Measurements from ENCODE around the gene MMAB.

Gene MMAB

DNA sequence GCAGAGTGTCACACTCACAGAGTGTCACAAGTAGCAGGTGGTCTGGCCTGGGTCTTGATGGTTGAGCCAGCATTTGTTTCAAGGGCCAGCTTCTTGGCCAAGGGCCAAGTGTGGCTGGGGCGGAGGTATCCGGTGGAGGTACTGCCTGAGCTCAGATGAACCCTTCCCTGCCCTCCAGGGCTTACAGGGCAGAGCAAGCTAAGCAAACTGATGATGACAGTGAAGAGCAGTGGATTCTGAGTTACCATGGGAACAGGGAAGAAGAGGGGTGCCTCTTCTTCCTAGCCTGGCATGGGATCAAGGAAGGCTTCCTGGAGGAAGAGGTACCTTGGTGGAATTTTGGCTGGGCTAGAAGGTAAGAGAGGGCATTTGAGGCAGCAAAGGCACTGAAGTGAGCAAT is 36.0 kb upstream of the MMAB start:
- H3K4me3 ChIP-seq (ENCODE audit: low read depth, low read length), result no peak overlapping the region
- TF ChIP-seq CTCF (IDR thresholded peaks at IDR 0.05; ENCODE audit: low read depth, low read length, missing control alignments), result no peak
- DNase-seq (ENCODE audit: low read depth), result no peak

DNA sequence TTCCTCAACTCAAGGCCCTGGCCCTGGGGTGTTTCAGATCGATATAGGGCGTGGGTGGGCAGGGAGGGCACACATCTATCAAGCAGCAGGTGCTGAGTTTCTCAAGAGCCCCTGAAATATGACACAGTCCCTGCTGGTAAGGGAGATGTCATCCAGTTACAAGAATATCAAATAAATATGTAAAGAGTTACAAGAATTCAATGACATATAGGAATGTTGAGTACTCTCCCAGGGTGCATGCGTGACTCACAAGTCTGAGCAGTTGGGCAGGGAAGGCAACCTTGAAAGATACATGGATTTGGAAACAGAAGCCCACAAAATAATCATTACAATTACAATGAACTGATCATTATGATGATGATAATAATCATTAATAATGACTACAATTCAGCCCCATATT is 35.5 kb upstream of the MMAB start:
- DNase-seq (ENCODE audit: low read depth), result no peak
- no peak overlapping the region for H3K4me3 ChIP-seq (ENCODE audit: low read depth, low read length)
- no peak for TF ChIP-seq CTCF (IDR thresholded peaks at IDR 0.05; ENCODE audit: low read depth, low read length, missing control alignments)

GRCh38 chr12:109608270-109608669 is 35.0 kb upstream of the MMAB start:
- no peak for DNase-seq (ENCODE audit: low read depth)
- no peak overlapping the region for H3K4me3 ChIP-seq (ENCODE audit: low read depth, low read length)
- no peak for TF ChIP-seq CTCF (IDR thresholded peaks at IDR 0.05; ENCODE audit: low read depth, low read length, missing control alignments)

DNA sequence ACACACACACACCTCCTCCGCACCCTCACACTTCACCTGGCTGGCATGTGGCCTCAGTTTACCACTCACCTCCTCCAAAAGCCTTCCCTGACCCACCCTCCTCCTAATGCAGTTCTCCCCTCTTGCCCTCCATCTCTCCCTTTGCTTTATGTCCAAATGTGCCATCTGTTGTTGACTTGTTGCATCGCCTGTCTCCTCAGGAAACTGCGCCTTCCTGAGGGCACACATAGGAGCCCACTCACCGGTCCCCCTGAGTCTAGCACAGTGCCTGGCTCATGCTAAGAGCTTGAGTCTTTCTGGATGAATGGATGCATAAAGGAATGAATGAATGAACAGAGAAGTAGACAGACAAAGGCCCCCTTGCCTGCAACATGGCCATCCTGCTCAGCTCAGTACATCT is 34.3 kb upstream of the MMAB start:
- H3K4me3 ChIP-seq (ENCODE audit: low read depth, low read length), result no peak overlapping the region
- DNase-seq (ENCODE audit: low read depth), result no peak
- no peak for TF ChIP-seq CTCF (IDR thresholded peaks at IDR 0.05; ENCODE audit: low read depth, low read length, missing control alignments)

DNA sequence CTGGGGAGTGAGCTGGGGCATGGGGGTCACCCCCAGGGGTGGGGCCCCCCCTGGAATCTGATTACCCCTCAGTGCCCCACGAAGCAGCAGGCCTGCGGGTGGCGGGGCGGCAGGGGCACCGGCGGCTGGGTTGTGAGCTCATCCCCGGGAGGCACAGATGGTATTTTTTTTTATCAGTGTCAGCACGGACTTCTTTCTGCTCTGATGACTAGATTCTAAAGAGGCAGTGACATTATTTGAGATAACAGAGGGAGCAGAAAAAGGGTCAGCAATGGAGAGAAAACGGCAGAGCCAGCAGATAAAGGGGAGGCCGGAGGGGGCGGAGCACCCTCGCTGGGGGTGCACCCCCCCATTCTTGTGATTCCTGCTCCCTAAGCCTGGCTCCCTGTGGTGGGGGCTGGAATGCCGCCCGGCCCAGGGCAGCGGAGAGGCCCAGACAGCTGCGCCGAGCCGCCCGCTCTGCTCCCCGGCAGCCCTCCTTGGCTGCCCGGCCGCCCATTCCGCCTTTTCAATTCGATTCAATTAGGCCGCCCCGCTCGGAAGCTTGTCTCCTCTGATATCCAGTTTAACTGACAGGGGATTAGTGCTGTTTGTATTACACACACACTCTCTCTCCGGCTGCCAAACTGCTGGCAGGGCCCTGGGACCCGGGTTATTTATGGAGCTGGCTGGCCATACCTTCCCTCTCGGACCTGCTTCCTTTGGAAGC is 33.2 kb upstream of the MMAB start:
- no peak for TF ChIP-seq CTCF (IDR thresholded peaks at IDR 0.05; ENCODE audit: low read depth, low read length, missing control alignments)
- DNase-seq (ENCODE audit: low read depth), result no peak
- no peak overlapping the region for H3K4me3 ChIP-seq (ENCODE audit: low read depth, low read length)

- TF ChIP-seq CTCF (IDR thresholded peaks at IDR 0.05; ENCODE audit: low read depth, low read length, missing control alignments), result no peak
- no peak overlapping the region for H3K4me3 ChIP-seq (ENCODE audit: low read depth, low read length)
- no peak for DNase-seq (ENCODE audit: low read depth)
These were observed 32.4 kb upstream of the MMAB start for GRCh38 chr12:109605599-109606228.

DNA sequence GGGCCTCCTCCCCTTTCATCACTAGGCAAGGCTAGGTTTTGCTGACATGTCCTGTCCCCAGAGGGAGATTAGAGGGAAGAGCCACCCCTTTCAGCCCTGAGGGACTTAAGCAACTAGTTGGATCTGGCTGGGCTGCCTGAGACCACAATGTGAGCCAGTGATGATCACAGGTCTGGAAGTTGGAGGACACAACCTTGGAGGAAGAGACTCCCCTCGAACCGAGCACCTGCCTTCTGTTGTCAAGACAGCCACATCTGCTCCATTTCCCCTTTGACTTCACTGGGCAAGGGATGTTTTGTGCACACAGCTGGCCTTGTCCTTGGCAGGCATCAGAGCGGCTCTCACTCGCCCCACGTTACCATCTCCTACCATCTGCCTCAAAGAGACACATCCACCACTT is 31.7 kb upstream of the MMAB start:
- DNase-seq (ENCODE audit: low read depth), result no peak
- no peak overlapping the region for H3K4me3 ChIP-seq (ENCODE audit: low read depth, low read length)
- no peak for TF ChIP-seq CTCF (IDR thresholded peaks at IDR 0.05; ENCODE audit: low read depth, low read length, missing control alignments)
